MCF 10A (cell line): ENCODE measurements around the gene GPR137. TPM values are rescaled to one million over a fixed set of nuclear protein-coding genes. Genes with fewer than 3 reads are reported as not detected.

Experiments
- BruUV-seq: library from RNA; stranded (reverse); fragments of 400-500 nt; replicated peaks from 2 replicates; lab custom pipeline; 2021; lab: Mats Ljungman, UMichigan
- CTCF ChIA-PET: fragments of 300-600 bp; sonication (Branson Sonifier 250); formaldehyde crosslinking; extraction: SDS; loops from one replicate; lab custom pipeline; 2021; ENCODE audit warnings: antibody characterized with exemption, inconsistent platforms; lab: Yijun Ruan, JAX
- POLR2A ChIA-PET: fragments of 300-600, 350-650 bp; sonication (Branson Sonifier 250); formaldehyde crosslinking; extraction: SDS; loops from one replicate; lab custom pipeline; 2020; ENCODE audit warnings: antibody characterized with exemption, inconsistent platforms; lab: Yijun Ruan, JAX
- DNase-seq: peaks from one replicate; pipeline ENCODE4 v3.0.0-alpha.2; 2018; ENCODE audit not compliant: unreplicated experiment
- H3K27ac Mint-ChIP-seq: one replicate; pipeline ENCODE4 v1.8.0; 2022; ENCODE audit warnings: mild to moderate bottlenecking, low read depth, mixed read lengths; ENCODE audit not compliant: unreplicated experiment
- H3K27me3 Mint-ChIP-seq: one replicate; pipeline ENCODE4 v1.8.0; 2022; ENCODE audit warnings: mixed read lengths; ENCODE audit not compliant: insufficient read depth, unreplicated experiment
- H3K36me3 Mint-ChIP-seq: one replicate; pipeline ENCODE4 v1.8.0; 2022; ENCODE audit warnings: mild to moderate bottlenecking, moderate library complexity, mixed read lengths; ENCODE audit not compliant: insufficient read depth, unreplicated experiment
- H3K4me1 Mint-ChIP-seq: one replicate; pipeline ENCODE4 v1.8.0; 2022; ENCODE audit warnings: mixed read lengths; ENCODE audit not compliant: insufficient read depth, unreplicated experiment
- H3K4me3 Mint-ChIP-seq: one replicate; pipeline ENCODE4 v1.8.0; 2022; ENCODE audit warnings: mild to moderate bottlenecking, moderate library complexity, mixed read lengths; ENCODE audit not compliant: unreplicated experiment
- H3K9me3 Mint-ChIP-seq: one replicate; pipeline ENCODE4 v1.8.0; 2022; ENCODE audit warnings: mixed read lengths; ENCODE audit not compliant: unreplicated experiment
- intact Hi-C: fragments of 100-400 bp; cut with micrococcal nuclease; formaldehyde crosslinking; loops from 2 replicates; pipeline ENCODE4 v1.14.1; 2022
- total RNA-seq: library from RNA; stranded (reverse); gene quantifications from 2 replicates; pipeline ENCODE4 v1.2.3, GENCODE V29; 2022
- TF ChIP-seq, protein P1 (sequence below): fragments of 200-600 bp; IDR thresholded peaks from one replicate; pipeline ENCODE4 v1.8.0; 2022; ENCODE audit warnings: antibody characterized with exemption, mild to moderate bottlenecking; ENCODE audit not compliant: unreplicated experiment

Gene GPR137
- total RNA-seq, 1 experiment from 2014 or later = 36.0 TPM

DNA sequence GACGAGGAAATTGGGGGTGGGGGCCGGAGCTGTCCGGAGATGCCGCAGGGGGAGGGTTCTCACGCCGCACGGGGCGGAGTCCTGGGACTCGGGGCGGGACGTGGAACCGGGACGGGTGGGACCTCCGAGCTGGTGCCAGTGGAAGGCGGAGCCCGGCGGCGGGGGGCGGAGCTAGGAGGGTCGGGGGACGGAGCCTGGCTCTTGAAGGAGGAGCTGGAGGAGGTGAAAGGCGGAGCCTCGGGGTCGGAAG lies 44.5 kb upstream of the GPR137 start:
- H3K9me3 Mint-ChIP-seq = no peaks in the 10 kb centered on the region
- ChIA-PET CTCF (interaction anchor here (0.7 to 1.3 kb wide), 5 partner anchors 10 to 395 kb away, joined by 3 to 5 read pairs (median 4); partner anchors contain the start of gene PLCB3), POLR2A (interaction anchor here (0.6 to 10.8 kb wide), 18 partner anchors 10 to 1620 kb away, joined by 3 to 122 read pairs (median 4); partner anchors contain the start of genes B3GAT3, BAD, CATSPERZ and DNAJC4)
- peak overlapping the region; percentile 93 for H3K4me3 Mint-ChIP-seq
- DNase-seq = peak; percentile 98
- BruUV-seq = no TSS peak
- peaks cover 19% of the 10 kb centered on the region for H3K4me1 Mint-ChIP-seq
- peak overlapping the region; percentile 98 for H3K27ac Mint-ChIP-seq
- H3K36me3 Mint-ChIP-seq = peaks cover 56% of the 10 kb centered on the region
- no peaks in the 10 kb centered on the region for H3K27me3 Mint-ChIP-seq
- intact Hi-C loops = no loop called here
- TF ChIP-seq, protein P1, sequence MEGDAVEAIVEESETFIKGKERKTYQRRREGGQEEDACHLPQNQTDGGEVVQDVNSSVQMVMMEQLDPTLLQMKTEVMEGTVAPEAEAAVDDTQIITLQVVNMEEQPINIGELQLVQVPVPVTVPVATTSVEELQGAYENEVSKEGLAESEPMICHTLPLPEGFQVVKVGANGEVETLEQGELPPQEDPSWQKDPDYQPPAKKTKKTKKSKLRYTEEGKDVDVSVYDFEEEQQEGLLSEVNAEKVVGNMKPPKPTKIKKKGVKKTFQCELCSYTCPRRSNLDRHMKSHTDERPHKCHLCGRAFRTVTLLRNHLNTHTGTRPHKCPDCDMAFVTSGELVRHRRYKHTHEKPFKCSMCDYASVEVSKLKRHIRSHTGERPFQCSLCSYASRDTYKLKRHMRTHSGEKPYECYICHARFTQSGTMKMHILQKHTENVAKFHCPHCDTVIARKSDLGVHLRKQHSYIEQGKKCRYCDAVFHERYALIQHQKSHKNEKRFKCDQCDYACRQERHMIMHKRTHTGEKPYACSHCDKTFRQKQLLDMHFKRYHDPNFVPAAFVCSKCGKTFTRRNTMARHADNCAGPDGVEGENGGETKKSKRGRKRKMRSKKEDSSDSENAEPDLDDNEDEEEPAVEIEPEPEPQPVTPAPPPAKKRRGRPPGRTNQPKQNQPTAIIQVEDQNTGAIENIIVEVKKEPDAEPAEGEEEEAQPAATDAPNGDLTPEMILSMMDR = no peak

DNA sequence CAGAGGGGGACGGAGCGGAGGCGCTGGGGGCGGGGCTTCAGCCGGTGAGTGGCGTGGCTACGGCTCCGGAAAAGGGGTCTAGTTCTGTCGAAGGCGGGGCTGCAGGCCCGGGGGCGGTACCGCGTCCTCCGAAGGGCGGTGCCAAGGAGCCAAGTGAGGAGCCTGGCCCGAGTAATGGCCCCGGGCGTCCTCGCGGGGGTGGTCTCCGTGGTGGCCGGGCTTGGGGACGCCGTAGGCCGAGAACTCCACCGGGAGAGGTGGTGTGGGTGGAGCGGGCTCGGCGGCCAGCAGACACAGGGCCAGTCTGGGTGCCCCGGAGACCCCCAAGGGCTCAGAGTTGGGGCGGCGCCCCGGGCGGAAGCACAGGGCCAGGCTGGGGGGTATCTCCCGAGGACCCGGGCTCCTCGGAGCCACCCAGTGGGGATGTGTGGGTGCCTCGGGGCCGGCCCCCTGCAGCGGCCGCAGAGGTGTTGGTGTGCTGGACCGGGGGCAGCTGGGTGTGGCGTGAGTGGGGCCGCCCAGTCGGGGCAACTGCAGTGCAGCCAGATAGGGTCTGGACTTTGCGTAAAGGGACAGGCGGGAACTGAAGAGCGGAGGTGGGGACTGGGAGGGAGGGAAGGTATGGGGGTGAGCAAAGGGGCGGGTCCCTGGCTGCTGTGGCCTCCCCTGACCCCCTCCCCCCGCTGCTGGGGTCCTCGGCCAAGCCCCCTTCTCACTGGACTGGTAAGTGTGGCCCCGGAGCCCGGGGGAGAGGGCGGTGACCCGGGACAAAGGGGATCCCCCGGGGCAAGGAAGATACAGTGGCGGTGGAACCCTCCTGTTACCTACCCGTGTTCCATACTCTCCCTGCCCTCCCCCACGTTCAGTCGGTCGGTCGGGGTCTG lies 43.9 kb upstream of the GPR137 start:
- peak overlapping the region; percentile 98 for H3K27ac Mint-ChIP-seq
- CTCF ChIA-PET = interaction anchor here (0.7 to 1.5 kb wide), 7 partner anchors 9 to 395 kb away, joined by 3 to 8 read pairs (median 4); partner anchors contain the start of gene PLCB3
- H3K9me3 Mint-ChIP-seq = no peaks in the 10 kb centered on the region
- BruUV-seq = no TSS peak
- POLR2A ChIA-PET = interaction anchor here (0.6 to 10.8 kb wide), 21 partner anchors 9 to 1620 kb away, joined by 3 to 122 read pairs (median 4); partner anchors contain the start of genes B3GAT3, BAD, CATSPERZ and DNAJC4
- H3K27me3 Mint-ChIP-seq = no peaks in the 10 kb centered on the region
- peaks cover 56% of the 10 kb centered on the region for H3K36me3 Mint-ChIP-seq
- TF ChIP-seq, protein P1 = no peak
- H3K4me1 Mint-ChIP-seq = peaks cover 19% of the 10 kb centered on the region
- peak overlapping the region; percentile 93 for H3K4me3 Mint-ChIP-seq
- peak; percentile 52 for DNase-seq
- intact Hi-C loops = no loop called here

- Mint-ChIP-seq H3K27me3 (no peaks in the 10 kb centered on the region), H3K27ac (peak overlapping the region; percentile 70), H3K9me3 (no peaks in the 10 kb centered on the region), H3K4me1 (peaks cover 25% of the 10 kb centered on the region), H3K36me3 (peaks cover 42% of the 10 kb centered on the region), H3K4me3 (peak overlapping the region; percentile 93)
- BruUV-seq = no TSS peak
- intact Hi-C loops = no loop called here
- TF ChIP-seq, protein P1 = no peak
- no peak for DNase-seq
- CTCF ChIA-PET = interaction anchor here (0.6 to 3.1 kb wide), 9 partner anchors 9 to 89 kb away, joined by 3 to 27 read pairs (median 4); partner anchors contain the start of genes CATSPERZ, ESRRA, PLCB3 and PRDX5
- POLR2A ChIA-PET = interaction anchor here (0.5 to 10.8 kb wide), 13 partner anchors 8 to 92 kb away, joined by 3 to 122 read pairs (median 5); partner anchors contain the start of genes CATSPERZ, DNAJC4, ESRRA and NUDT22
Observed at GRCh38 chr11:64243236-64243854, 42.3 kb upstream of the GPR137 start.
